Uterus (tissue), 2 donors: ENCODE measurements around the gene ANO8.

Experiments used
- CTCF ChIP-seq, 4 experiments: fragments of 200-600 bp in 2 of 4; fragments of 450-650 bp in 2 of 4; sonication (generic) in 2 of 4; IDR thresholded peaks; one replicate each; pipeline ENCODE4 v1.5.1; 2016 to 2019; ENCODE audit warnings: antibody characterized with exemption in 4 of 4, mild to moderate bottlenecking in 2 of 4, moderate library complexity in 1 of 4
- POLR2A ChIP-seq, 2 donors: fragments of 450-650 bp; IDR thresholded peaks; one replicate each; pipeline ENCODE4 v1.6.1; 2016; ENCODE audit warnings: antibody characterized with exemption in 2 of 2, mild to moderate bottlenecking in 1 of 2, moderate library complexity in 1 of 2

- TF ChIP-seq CTCF (IDR thresholded peaks at IDR 0.05) (no peak), POLR2A (IDR thresholded peaks at IDR 0.05) (peak in 1 of 2 donors; percentile 19)
These were observed 2.4 kb upstream of the ANO8 start, which contains the start of gene GTPBP3 for GRCh38 chr19:17336872-17337674.
